22Rv1 (cell line): ENCODE results near the gene IFITM10.

ENCODE experiments used
- CTCF ChIP-seq: fragments of 450-650 bp; IDR thresholded peaks from 2 replicates; pipeline ENCODE4 v1.5.1; 2017; ENCODE audit warnings: mild to moderate bottlenecking
- ZFX ChIP-seq: fragments of 450-650 bp; IDR thresholded peaks from 2 replicates; pipeline ENCODE4 v1.6.1; 2017; ENCODE audit warnings: antibody characterized with exemption, borderline replicate concordance

DNA sequence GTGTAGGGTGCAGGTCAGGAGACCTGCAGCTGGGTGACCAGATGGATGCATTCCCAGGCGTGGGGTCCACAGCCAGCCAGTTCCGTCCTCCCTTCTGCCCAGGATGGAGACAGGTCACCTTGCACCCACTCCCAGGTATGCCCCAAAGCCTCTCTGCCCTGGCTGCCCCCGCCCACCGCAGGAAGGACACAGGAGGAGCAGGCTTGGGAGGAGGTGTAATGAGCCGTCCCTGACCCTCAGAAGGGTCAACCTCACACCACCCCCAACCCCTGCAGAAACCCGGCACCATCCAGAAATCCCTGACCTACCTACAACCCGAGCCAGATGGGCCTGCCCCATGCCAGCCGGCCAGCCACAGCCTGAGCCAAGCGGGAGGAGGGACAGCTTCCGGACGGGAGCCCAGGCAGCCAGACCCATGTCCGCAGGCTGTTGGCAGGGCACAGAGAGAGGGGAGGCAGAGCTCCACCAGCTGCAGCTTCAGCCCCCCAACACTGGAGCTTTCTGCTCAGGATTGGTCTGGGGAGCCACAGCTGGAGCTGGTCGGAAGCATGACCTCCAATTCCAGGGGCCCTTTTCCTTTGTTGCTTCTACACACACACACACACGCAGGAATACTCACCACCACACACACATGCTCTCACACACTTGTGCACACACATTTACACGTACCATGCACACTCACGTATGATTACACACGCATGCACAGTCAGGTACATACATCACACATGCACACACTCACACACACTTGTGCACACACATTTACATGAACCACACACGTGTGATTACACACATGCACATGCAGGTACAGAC is 5.3 kb downstream of the IFITM10 start:
- TF ChIP-seq CTCF, result no peak
- no peak for TF ChIP-seq ZFX
